ENCODE data around the gene FBXW11. TPM values are rescaled to one million over a fixed set of nuclear protein-coding genes. Genes with fewer than 3 reads are reported as not detected.

FBXW11 gene
- total and polyA plus RNA-seq, 2 of the 8 experiments (the other 6 are each of a cell fraction or from before 2014, with no cell fraction given) = 45.0 to 75.6 TPM

DNA sequence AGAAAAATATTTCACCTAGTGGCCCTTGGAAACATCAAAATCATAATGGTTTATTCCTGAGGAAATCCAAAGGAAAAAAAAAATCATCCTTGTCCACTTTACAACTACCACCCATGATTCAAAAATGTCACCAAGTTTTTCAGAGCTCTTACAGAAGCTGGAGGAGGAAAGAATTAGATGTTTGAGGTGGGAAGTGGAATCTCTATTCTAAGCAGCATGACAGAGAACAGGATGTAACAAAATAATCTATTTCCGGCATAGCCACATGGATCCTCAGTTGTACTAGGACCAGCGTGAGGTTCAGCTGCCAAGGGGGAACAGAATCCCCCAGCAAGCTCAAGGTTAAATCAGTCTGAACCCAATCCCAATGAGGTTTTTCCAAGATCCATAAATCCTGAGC is 40.2 kb downstream of the FBXW11 start:
- Histone ChIP-seq H2BK20ac (ENCODE audit: low read length) (no peak overlapping the region), H2AK5ac (ENCODE audit: low read depth, low read length) (no peak overlapping the region), H2BK5ac (ENCODE audit: low read depth, low read length) (no peak overlapping the region), H2AFZ (ENCODE audit: low read length) (no peak overlapping the region), H3K4ac (replicated peaks; ENCODE audit: insufficient read length, low read depth, low read length) (no peak overlapping the region), H3K18ac (ENCODE audit: extremely low read depth, low read length) (no peak overlapping the region), H3K4me1 (replicated peaks in 1 of 4; ENCODE audit: control insufficient read depth in 3 of 4, insufficient read depth in 4 of 4, low read length in 3 of 4) (peaks cover 8 to 21% (median 10%) of the 10 kb centered on the region in 4 experiments; a peak in 4 of 7 replicates), H3K27me3 (replicated peaks in 1 of 4; ENCODE audit: control insufficient read depth in 3 of 4, extremely low read depth in 1 of 4, insufficient read depth in 3 of 4, low read length in 3 of 4) (no peaks in the 10 kb centered on the region), H2BK12ac (ENCODE audit: low read depth, low read length) (no peak overlapping the region), H3K14ac (ENCODE audit: insufficient read length) (no peak overlapping the region), H3K23me2 (ENCODE audit: low read depth, low read length) (no peaks in the 10 kb centered on the region), H3K9me3 (ENCODE audit: insufficient read depth in 2 of 2, low read depth in 1 of 2, low read length in 1 of 2) (no peaks in the 10 kb centered on the region), H4K5ac (ENCODE audit: insufficient read length, low read depth, low read length) (no peak overlapping the region), H2BK120ac (replicated peaks; ENCODE audit: low read depth, low read length) (no peak overlapping the region), H3K23ac (ENCODE audit: insufficient read length) (no peak overlapping the region), H4K91ac (replicated peaks; ENCODE audit: insufficient read length, low read length) (no peak overlapping the region), H3K56ac (replicated peaks; ENCODE audit: insufficient read length, low read depth, low read length) (no peak overlapping the region), H4K20me1 (replicated peaks in 1 of 2; ENCODE audit: control insufficient read depth in 1 of 2, insufficient read depth in 2 of 2, low read length in 2 of 2) (peaks cover 19 to 23% of the 10 kb centered on the region in 2 experiments), H3K79me2 (ENCODE audit: control insufficient read depth in 1 of 2, insufficient read depth in 2 of 2, low read length in 2 of 2) (peaks cover 20 to 100% of the 10 kb centered on the region in 2 experiments; a peak in 3 of 4 replicates), H4K8ac (ENCODE audit: extremely low read depth, insufficient read depth, low read length) (no peak overlapping the region), H3K79me1 (ENCODE audit: low read depth, low read length) (peaks cover 2% of the 10 kb centered on the region; the same call in 1 of the 2 replicates), H3K4me3 (ENCODE audit: extremely low read depth in 1 of 4, insufficient read depth in 2 of 4, low read depth in 3 of 4, low read length in 4 of 4) (no peak overlapping the region), H3K9ac (replicated peaks in 1 of 4; ENCODE audit: extremely low read depth in 1 of 4, low read depth in 3 of 4, low read length in 3 of 4) (no peak overlapping the region), H3K36me3 (ENCODE audit: control insufficient read depth in 2 of 4, insufficient read depth in 4 of 4, low read length in 3 of 4) (no peaks in the 10 kb centered on the region; a peak in 1 of 8 replicates), H3K27ac (ENCODE audit: low read depth, low read length) (no peak overlapping the region), H2BK15ac (ENCODE audit: low read length) (no peak overlapping the region), H3K4me2 (ENCODE audit: insufficient read depth in 1 of 2, low read depth in 2 of 2, low read length in 2 of 2) (no peak overlapping the region)
- ChIA-PET CTCF (ENCODE audit: partially characterized antibody) (interaction anchor here (1.1 kb wide), 1 partner anchor 12 kb away, joined by 5 read pairs; no protein-coding TSS in a partner anchor), POLR2A (ENCODE audit: partially characterized antibody) (interaction anchor here (0.7 to 1.2 kb wide), 3 partner anchors 10 to 416 kb away, joined by 3 to 5 read pairs (median 3); partner anchors contain the start of gene FBXW11)
- TF ChIP-seq CEBPB (IDR thresholded peaks at IDR 0.05; ENCODE audit: low read depth, low read length) (no peak), BRCA1 (IDR thresholded peaks at IDR 0.05; ENCODE audit: low read depth, low read length) (no peak), CREB1 (IDR thresholded peaks at IDR 0.05) (no peak), ASH2L (IDR thresholded peaks at IDR 0.05; ENCODE audit: low read length) (no peak), KDM1A (IDR thresholded peaks at IDR 0.05; ENCODE audit: borderline replicate concordance, low read length) (no peak), POLR2A (IDR thresholded peaks at IDR 0.05; ENCODE audit: control extremely low read depth in 1 of 2, low read depth in 2 of 2, low read length in 2 of 2) (no peak), TBP (IDR thresholded peaks at IDR 0.05; ENCODE audit: low read depth, low read length) (no peak), KDM4A (IDR thresholded peaks at IDR 0.05; ENCODE audit: low read depth, low read length, severe bottlenecking) (no peak), MAFK (IDR thresholded peaks at IDR 0.05; ENCODE audit: low read depth, low read length) (no peak), GABPA (IDR thresholded peaks at IDR 0.05; ENCODE audit: borderline replicate concordance, insufficient read depth, low read length) (no peak), RAD21 (IDR thresholded peaks at IDR 0.05 in 1 of 2, conservative IDR thresholded peaks at IDR 0.05 in 1 of 2; ENCODE audit: low read depth in 2 of 2, low read length in 2 of 2) (no peak)
- TF ChIP-seq, protein P1, sequence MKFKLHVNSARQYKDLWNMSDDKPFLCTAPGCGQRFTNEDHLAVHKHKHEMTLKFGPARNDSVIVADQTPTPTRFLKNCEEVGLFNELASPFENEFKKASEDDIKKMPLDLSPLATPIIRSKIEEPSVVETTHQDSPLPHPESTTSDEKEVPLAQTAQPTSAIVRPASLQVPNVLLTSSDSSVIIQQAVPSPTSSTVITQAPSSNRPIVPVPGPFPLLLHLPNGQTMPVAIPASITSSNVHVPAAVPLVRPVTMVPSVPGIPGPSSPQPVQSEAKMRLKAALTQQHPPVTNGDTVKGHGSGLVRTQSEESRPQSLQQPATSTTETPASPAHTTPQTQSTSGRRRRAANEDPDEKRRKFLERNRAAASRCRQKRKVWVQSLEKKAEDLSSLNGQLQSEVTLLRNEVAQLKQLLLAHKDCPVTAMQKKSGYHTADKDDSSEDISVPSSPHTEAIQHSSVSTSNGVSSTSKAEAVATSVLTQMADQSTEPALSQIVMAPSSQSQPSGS (IDR thresholded peaks at IDR 0.05; ENCODE audit: low read length) = no peak
- DNase-seq (ENCODE audit: low read depth in 1 of 2, low spot score in 2 of 2) (no peak), FAIRE-seq (no peak)
- WGBS, 2 experiments (ENCODE audit: extremely low coverage in 1 of 2, insufficient coverage in 1 of 2, insufficient read length in 1 of 2, insufficient replicate concordance in 2 of 2, low coverage in 1 of 2, low lambda C conversion rate in 2 of 2, missing lambda C conversion rate in 1 of 2) = 86% methylated on average over 2 of the region's 2 CpGs; no CpG with 5 or more reads in 1 of the 2 experiments

All from H1 (cell line).